Fibroblast of pulmonary artery (primary cell): ENCODE data around the gene MYH11.

Experiments
- DNase-seq: peaks from one replicate; pipeline ENCODE4 v3.0.0-alpha.2; 2010; ENCODE audit warnings: low read depth
- H3K4me3 ChIP-seq: replicated peaks from 2 replicates; pipeline ENCODE4 v1.5.1; 2011; ENCODE audit warnings: low read depth, mild to moderate bottlenecking, control low read depth, low read length, moderate library complexity
- TF ChIP-seq, protein P1 (sequence below): IDR thresholded peaks from 2 replicates; pipeline ENCODE4 v1.5.1; 2011; ENCODE audit warnings: mild to moderate bottlenecking, control low read depth, low read length, inconsistent platforms; ENCODE audit errors: missing control alignments

MYH11 gene

GRCh38 chr16:15768201-15768600, 88.6 kb downstream of the MYH11 start:
- TF ChIP-seq, protein P1, sequence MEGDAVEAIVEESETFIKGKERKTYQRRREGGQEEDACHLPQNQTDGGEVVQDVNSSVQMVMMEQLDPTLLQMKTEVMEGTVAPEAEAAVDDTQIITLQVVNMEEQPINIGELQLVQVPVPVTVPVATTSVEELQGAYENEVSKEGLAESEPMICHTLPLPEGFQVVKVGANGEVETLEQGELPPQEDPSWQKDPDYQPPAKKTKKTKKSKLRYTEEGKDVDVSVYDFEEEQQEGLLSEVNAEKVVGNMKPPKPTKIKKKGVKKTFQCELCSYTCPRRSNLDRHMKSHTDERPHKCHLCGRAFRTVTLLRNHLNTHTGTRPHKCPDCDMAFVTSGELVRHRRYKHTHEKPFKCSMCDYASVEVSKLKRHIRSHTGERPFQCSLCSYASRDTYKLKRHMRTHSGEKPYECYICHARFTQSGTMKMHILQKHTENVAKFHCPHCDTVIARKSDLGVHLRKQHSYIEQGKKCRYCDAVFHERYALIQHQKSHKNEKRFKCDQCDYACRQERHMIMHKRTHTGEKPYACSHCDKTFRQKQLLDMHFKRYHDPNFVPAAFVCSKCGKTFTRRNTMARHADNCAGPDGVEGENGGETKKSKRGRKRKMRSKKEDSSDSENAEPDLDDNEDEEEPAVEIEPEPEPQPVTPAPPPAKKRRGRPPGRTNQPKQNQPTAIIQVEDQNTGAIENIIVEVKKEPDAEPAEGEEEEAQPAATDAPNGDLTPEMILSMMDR = no peak
- no peak overlapping the region for H3K4me3 ChIP-seq
- DNase-seq = no peak

DNA sequence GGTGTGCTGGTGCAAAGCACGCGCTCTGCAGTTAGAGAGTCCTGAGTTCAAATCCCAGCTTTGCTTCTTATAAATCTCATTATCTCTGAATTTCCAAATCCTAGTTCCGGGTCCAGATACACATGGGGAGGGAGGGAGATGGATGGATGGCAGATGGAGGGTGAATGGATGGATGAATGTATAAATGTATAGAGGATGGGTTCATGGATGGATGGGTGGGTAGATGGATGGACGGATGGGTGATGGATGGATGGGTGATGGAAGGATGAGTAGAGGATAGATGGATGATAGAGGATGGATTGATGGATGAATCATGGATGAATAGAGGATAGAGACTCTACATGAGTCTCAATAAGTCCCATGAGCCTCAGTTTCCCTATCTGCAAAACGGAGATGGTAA, 89.9 kb downstream of the MYH11 start:
- no peak for DNase-seq
- H3K4me3 ChIP-seq = no peak overlapping the region
- TF ChIP-seq, protein P1 = no peak

DNA sequence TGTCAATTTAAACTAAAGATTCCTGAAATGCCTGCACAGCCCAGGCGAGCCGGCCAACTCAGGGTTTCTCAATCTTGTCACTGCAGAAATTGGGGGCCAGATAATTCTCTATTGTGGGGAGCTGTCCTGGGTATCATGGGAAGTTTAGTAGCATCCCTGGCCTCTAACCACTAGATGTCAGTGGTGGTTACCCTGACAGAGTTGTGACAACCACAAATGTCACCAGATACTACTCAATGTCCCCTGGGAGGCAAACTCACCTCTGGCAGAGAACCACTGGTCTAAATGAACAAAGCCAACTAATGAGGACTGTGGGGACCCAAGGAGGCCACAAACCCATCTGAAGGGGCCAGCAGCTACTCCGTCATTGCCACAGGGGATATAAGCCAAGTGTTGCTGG, 90.9 kb downstream of the MYH11 start:
- TF ChIP-seq, protein P1 = peak; percentile 85
- DNase-seq = peak; percentile 48

GRCh38 chr16:15765116-15765515, 91.7 kb downstream of the MYH11 start:
- TF ChIP-seq, protein P1 = no peak
- no peak for DNase-seq

More for the DNA sequence above, 90.9 kb downstream of the MYH11 start:
- H3K4me3 ChIP-seq = no peak overlapping the region

DNA sequence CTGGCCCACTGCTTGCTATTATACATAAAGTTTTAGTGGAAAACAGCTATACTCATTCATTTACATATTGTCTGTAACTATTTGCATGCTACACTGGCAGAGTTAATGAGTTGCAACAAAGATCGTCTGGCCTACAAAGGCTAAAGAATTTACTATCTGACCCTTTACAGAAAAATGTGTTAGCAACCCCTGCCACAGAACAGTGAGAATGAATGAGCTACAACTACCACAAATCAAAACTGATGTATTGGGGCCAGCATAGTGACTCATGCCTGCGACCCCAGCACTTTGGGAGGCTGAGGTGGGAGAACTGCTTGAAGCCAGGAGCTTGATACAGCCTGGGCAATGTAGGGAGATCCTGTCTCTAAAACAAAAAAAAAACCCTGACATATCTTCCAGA, 92.7 kb downstream of the MYH11 start:
- DNase-seq = no peak
- no peak overlapping the region for H3K4me3 ChIP-seq
- TF ChIP-seq, protein P1 = no peak

More at GRCh38 chr16:15765116-15765515, 91.7 kb downstream of the MYH11 start:
- H3K4me3 ChIP-seq = no peak overlapping the region

DNA sequence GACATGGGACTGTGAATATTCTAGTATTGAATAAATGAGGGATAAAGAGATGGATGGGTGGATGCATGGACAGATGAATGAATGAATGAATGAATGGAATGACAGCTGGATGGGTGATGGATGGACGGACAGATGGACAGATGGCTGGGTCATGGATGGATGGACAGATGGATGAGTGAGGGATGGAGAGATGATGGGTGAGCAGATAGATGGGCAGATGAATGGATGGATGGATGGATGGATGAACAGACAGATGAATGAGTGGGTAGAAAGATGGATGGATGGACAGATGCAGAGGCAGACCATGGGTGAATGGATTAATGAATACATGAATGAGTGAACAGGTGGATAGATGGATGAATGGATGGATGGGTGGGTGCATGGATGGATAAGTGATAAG, 96.7 kb downstream of the MYH11 start:
- TF ChIP-seq, protein P1 = no peak
- no peak for DNase-seq
- H3K4me3 ChIP-seq = no peak overlapping the region

DNA sequence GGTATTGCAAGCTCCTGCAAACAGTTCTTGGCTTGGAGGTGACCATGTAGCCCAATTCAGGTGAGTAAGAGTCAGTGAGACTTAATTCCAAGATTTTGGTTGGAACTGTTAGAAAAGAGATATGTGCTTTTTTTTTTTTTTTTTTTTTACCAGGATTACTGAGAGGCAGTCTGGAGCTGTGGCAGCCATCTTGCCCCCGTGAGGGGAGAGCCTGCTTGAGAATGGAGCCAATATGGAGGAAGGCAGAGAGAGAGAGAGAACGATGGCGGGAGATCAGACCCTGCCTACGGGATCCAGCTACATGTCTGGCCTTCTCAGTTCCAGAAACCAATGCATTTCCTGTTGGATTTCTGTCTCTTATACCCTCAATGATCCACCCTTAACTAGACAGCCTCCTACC, 97.8 kb downstream of the MYH11 start:
- H3K4me3 ChIP-seq = no peak overlapping the region
- TF ChIP-seq, protein P1 = no peak
- no peak for DNase-seq
